Measurements from ENCODE around the gene CGB8.
"Not testable (repeated sequence)": the region's sequence is repeated elsewhere in the genome, so short reads cannot be mapped to it uniquely, and the experiment has no call there.

CGB8 gene

GRCh38 chr19:49019242-49019932 lies 29.5 kb downstream of the CGB8 start:
- DNase-seq (ENCODE audit: low read depth) = peak; percentile 18
- no peak for TF ChIP-seq CTCF (conservative IDR thresholded peaks at IDR 0.05; ENCODE audit: low read length)
- H3K4me3 ChIP-seq (ENCODE audit: low read length) = peak overlapping the region; percentile 47

GRCh38 chr19:49018388-49019241 lies 30.3 kb downstream of the CGB8 start:
- DNase-seq (ENCODE audit: low read depth) = not testable (repeated sequence)
- H3K4me3 ChIP-seq (ENCODE audit: low read length) = peak overlapping the region; percentile 47

GRCh38 chr19:49017666-49018351 lies 31.1 kb downstream of the CGB8 start:
- peak; percentile 55 for TF ChIP-seq CTCF (conservative IDR thresholded peaks at IDR 0.05; ENCODE audit: low read length)
- H3K4me3 ChIP-seq (ENCODE audit: low read length) = peak overlapping the region; percentile 47
- DNase-seq (ENCODE audit: low read depth) = peak; percentile 50

- peak within 1 kb of the TSS; percentile 47 for H3K4me3 ChIP-seq (ENCODE audit: low read length)
- TF ChIP-seq CTCF (conservative IDR thresholded peaks at IDR 0.05; ENCODE audit: low read length) = no peak
- DNase-seq (ENCODE audit: low read depth) = no peak
Measured at GRCh38 chr19:49017041-49017665, 31.8 kb downstream of the CGB8 start, which contains the start of gene LHB. TSS of gene LHB (minus strand) at chr19:49017091. CDS start at chr19:49017081, 10 bp downstream.

GRCh38 chr19:49016067-49016839 lies 32.7 kb downstream of the CGB8 start:
- DNase-seq (ENCODE audit: low read depth) = no peak
- no peak for TF ChIP-seq CTCF (conservative IDR thresholded peaks at IDR 0.05; ENCODE audit: low read length)

GRCh38 chr19:49014870-49015255 lies 34.0 kb downstream of the CGB8 start:
- no peak for TF ChIP-seq CTCF (conservative IDR thresholded peaks at IDR 0.05; ENCODE audit: low read length)
- DNase-seq (ENCODE audit: low read depth) = no peak
- H3K4me3 ChIP-seq (ENCODE audit: low read length) = no peak overlapping the region

More at GRCh38 chr19:49016067-49016839, 32.7 kb downstream of the CGB8 start:
- no peak overlapping the region for H3K4me3 ChIP-seq (ENCODE audit: low read length)

Data from AG10803 (cell line).